Ovary (tissue), 3 donors: ENCODE data around the gene OR11G2.
"Not testable (repeated sequence)": the region's sequence is repeated elsewhere in the genome, so short reads cannot be mapped to it uniquely, and the experiment has no call there.

Experiments
- EP300 ChIP-seq: sonication (generic); formaldehyde crosslinking; IDR thresholded peaks from one replicate; pipeline ENCODE4 v1.6.1; 2017; ENCODE audit warnings: antibody characterized with exemption
- POLR2A ChIP-seq: fragments of 450-650 bp; IDR thresholded peaks from one replicate; pipeline ENCODE4 v1.6.1; 2017; ENCODE audit warnings: antibody characterized with exemption, mild to moderate bottlenecking, moderate library complexity
- TF ChIP-seq, protein P1 (sequence below), 3 donors: fragments of 450-650 bp in 2 of 3; fragments of 200-600 bp in 1 of 3; IDR thresholded peaks; one replicate each; pipeline versions ENCODE4 v1.5.1 to v1.8.0; 2016 to 2022; ENCODE audit warnings: antibody characterized with exemption in 3 of 3, mild to moderate bottlenecking in 1 of 3
- donor health status: DM: no; HTN: no; CAD: no.

DNA sequence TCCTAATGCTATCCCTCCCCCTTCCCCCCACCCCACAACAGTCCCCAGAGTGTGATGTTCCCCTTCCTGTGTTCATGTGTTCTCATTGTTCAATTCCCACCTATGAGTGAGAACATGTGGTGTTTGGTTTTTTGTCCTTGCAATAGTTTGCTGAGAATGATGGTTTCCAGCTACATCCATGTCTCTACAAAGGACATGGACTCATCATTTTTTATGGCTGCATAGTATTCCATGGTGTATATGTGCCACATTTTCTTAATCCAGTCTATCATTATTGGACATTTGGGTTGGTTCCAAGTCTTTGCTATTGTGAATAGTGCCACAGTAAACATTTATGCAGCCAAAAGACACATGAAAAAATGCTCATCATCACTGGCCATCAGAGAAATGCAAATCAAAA is 16.5 kb upstream of the OR11G2 start:
- TF ChIP-seq, protein P1, sequence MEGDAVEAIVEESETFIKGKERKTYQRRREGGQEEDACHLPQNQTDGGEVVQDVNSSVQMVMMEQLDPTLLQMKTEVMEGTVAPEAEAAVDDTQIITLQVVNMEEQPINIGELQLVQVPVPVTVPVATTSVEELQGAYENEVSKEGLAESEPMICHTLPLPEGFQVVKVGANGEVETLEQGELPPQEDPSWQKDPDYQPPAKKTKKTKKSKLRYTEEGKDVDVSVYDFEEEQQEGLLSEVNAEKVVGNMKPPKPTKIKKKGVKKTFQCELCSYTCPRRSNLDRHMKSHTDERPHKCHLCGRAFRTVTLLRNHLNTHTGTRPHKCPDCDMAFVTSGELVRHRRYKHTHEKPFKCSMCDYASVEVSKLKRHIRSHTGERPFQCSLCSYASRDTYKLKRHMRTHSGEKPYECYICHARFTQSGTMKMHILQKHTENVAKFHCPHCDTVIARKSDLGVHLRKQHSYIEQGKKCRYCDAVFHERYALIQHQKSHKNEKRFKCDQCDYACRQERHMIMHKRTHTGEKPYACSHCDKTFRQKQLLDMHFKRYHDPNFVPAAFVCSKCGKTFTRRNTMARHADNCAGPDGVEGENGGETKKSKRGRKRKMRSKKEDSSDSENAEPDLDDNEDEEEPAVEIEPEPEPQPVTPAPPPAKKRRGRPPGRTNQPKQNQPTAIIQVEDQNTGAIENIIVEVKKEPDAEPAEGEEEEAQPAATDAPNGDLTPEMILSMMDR (IDR thresholded peaks at IDR 0.05), result not testable (repeated sequence)
- TF ChIP-seq POLR2A, EP300: not testable (repeated sequence)
